Adrenal gland (tissue), 5 donors: ENCODE measurements around the gene LGMN.

ENCODE experiments used
- POLR2A ChIP-seq, 2 donors: fragments of 450-650 bp; IDR thresholded peaks; one replicate each; pipeline ENCODE4 v1.6.1; 2017; ENCODE audit warnings: antibody characterized with exemption in 2 of 2, mild to moderate bottlenecking in 2 of 2, moderate library complexity in 1 of 2
- TF ChIP-seq, protein P1 (sequence below), 6 experiments: fragments of 450-650 bp in 4 of 6; fragments of 200-600 bp in 2 of 6; sonication (generic) in 1 of 6; IDR thresholded peaks; 1 replicate in 5 of 6; 2 replicates in 1 of 6; pipeline versions ENCODE4 v1.5.1 to v1.8.0; 2016 to 2021; ENCODE audit warnings: antibody characterized with exemption in 6 of 6, mild to moderate bottlenecking in 2 of 6, moderate library complexity in 1 of 6
- donor health status: DM: no; HTN: no; CAD: no.

DNA sequence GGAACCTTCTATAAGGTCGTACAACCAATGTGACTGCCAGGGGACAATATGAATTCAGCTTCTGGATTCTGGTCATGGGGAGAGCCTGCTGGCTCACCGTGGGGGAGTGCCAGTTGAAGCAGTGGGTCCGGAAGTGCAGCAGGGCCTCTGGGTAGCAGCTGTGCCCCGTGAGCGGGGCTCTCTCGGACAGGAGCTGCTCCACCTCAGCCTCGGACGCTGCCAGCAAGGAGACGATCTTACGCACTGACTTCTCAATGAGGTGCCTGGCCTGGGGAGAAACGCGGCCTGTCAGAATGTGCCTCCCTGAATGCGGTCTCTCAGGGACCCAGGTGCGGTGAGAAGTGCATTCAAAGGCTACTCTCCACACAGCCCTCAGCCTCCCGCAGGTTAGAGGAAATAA lies 42.0 kb downstream of the LGMN start:
- TF ChIP-seq, protein P1, sequence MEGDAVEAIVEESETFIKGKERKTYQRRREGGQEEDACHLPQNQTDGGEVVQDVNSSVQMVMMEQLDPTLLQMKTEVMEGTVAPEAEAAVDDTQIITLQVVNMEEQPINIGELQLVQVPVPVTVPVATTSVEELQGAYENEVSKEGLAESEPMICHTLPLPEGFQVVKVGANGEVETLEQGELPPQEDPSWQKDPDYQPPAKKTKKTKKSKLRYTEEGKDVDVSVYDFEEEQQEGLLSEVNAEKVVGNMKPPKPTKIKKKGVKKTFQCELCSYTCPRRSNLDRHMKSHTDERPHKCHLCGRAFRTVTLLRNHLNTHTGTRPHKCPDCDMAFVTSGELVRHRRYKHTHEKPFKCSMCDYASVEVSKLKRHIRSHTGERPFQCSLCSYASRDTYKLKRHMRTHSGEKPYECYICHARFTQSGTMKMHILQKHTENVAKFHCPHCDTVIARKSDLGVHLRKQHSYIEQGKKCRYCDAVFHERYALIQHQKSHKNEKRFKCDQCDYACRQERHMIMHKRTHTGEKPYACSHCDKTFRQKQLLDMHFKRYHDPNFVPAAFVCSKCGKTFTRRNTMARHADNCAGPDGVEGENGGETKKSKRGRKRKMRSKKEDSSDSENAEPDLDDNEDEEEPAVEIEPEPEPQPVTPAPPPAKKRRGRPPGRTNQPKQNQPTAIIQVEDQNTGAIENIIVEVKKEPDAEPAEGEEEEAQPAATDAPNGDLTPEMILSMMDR (IDR thresholded peaks at IDR 0.05): no peak
- TF ChIP-seq POLR2A (IDR thresholded peaks at IDR 0.05): no peak
